GM12875 (cell line): ENCODE results near the gene VARS1.
A peak's percentile ranks its signal among the peaks of the same experiment; 100 is the strongest.
"Not testable (repeated sequence)": the region's sequence is repeated elsewhere in the genome, so short reads cannot be mapped to it uniquely, and the experiment has no call there.

Source experiments
- H3K4me3 ChIP-seq: one replicate; pipeline ENCODE4 v1.5.1; 2011; ENCODE audit warnings: low read depth, low read length, control low read depth
- TF ChIP-seq, protein P1 (sequence below): IDR thresholded peaks from 2 replicates; pipeline ENCODE4 v1.5.1; 2011; ENCODE audit warnings: low read depth, mild to moderate bottlenecking, control low read depth, inconsistent platforms, low read length, moderate library complexity, borderline replicate concordance; ENCODE audit not compliant: insufficient read depth

VARS1 gene

DNA sequence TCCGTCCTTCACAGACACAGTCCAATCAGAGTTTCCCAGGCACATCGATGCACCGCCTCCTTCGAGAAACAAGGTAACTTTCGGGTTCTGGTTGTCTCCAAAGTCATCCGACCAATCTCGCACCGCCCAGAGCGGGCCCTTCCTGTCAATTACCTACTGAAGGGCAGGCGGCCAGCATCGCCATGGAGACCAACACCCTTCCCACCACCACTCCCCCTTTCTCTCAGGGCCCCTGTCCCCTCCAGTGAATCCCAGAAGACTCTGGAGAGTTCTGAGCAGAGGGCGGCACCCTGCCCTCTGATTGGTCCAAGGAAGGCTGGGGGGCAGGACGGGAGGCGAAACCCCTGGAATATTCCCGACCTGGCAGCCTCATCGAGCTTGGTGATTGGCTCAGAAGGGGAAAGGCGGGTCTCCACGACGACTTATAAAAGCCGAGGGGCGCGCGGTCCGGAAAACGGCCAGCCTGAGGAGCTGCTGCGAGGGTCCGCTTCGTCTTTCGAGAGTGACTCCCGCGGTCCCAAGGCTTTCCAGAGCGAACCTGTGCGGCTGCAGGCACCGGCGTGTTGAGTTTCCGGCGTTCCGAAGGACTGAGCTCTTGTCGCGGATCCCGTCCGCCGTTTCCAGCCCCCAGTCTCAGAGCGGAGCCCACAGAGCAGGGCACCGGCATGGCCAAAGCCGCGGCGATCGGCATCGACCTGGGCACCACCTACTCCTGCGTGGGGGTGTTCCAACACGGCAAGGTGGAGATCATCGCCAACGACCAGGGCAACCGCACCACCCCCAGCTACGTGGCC is 31.9 kb upstream of the VARS1 start, which contains the start of gene HSPA1B:
HSPA1B (plus strand) TSS at position 453 of the 794 bp plus-strand sequence; CDS start at position 666, 213 bp downstream.
- peak within 1 kb of the TSS; percentile 53 for H3K4me3 ChIP-seq
- TF ChIP-seq, protein P1, sequence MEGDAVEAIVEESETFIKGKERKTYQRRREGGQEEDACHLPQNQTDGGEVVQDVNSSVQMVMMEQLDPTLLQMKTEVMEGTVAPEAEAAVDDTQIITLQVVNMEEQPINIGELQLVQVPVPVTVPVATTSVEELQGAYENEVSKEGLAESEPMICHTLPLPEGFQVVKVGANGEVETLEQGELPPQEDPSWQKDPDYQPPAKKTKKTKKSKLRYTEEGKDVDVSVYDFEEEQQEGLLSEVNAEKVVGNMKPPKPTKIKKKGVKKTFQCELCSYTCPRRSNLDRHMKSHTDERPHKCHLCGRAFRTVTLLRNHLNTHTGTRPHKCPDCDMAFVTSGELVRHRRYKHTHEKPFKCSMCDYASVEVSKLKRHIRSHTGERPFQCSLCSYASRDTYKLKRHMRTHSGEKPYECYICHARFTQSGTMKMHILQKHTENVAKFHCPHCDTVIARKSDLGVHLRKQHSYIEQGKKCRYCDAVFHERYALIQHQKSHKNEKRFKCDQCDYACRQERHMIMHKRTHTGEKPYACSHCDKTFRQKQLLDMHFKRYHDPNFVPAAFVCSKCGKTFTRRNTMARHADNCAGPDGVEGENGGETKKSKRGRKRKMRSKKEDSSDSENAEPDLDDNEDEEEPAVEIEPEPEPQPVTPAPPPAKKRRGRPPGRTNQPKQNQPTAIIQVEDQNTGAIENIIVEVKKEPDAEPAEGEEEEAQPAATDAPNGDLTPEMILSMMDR = no peak

DNA sequence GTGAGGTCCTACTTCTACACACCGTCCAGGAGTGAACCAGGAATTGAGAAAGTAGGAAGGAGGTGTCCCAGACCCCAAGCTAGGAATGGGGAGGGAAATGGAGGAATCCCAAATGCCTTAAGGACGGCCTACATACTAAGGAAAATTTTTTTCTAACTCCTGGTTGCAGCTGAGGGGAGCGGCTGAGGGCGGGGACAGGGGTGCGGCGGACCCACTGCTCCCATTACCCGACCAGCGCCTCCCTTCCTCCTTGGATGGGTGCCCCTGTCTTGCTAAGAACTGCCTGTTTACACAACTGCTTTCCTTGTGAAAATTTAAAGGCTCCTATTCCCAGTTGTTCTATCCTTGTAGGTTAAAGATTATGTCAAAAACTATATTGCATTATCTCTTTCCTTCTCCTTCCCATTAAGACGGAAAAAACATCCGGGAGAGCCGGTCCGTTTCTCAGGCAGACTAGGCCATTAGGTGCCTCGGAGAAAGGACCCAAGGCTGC is 31.3 kb upstream of the VARS1 start:
- TF ChIP-seq, protein P1 = no peak
- H3K4me3 ChIP-seq = peak overlapping the region; percentile 53

DNA sequence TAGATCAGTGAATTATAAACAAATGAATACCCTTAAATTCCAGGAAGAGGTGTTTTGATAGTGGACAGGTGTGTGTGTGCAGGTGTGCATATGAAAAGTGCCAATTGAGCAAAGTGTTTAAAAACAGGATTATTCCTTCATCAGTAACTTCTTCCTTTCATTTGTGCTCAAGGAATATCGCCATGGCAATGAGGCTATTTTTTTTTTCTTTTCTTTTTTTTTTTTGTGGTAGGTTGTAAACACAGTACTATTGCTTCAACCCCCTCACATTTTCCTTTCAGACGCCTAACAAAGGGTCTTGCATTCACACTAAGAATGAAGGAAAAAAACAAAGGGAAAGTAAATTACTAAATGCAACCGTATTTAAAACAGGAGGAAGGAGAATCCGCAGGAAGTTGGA is 30.0 kb upstream of the VARS1 start:
- TF ChIP-seq, protein P1 = no peak
- H3K4me3 ChIP-seq = no peak overlapping the region

DNA sequence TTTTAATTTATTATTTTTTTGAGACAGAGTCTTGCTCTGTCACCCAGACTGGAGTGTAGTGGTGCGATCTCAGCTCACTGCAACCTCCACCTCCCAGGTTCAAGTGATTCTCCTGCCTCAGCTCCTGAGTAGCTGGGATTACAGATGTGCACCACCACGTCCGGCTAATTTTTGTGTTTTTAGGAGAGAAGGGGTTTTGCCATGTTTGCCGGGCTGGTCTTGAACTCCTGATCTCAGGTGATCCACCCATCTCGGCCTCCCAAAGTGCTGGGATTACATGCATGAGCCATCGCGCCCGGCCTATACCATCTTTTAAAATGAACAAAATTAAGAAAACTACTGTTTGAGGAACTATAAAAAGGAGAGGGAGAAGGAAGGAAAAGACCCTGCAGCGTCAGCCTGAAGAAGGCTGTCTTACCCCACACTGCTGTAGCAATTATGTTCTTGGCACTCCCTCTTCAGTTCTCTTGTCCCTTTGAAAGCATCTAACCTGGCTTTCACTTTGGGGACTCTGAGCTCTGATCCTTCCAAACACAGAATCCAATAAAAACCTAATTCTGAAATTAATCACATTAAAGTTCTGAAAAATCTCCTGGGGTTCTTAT is 28.1 kb upstream of the VARS1 start:
- H3K4me3 ChIP-seq = not testable (repeated sequence)

DNA sequence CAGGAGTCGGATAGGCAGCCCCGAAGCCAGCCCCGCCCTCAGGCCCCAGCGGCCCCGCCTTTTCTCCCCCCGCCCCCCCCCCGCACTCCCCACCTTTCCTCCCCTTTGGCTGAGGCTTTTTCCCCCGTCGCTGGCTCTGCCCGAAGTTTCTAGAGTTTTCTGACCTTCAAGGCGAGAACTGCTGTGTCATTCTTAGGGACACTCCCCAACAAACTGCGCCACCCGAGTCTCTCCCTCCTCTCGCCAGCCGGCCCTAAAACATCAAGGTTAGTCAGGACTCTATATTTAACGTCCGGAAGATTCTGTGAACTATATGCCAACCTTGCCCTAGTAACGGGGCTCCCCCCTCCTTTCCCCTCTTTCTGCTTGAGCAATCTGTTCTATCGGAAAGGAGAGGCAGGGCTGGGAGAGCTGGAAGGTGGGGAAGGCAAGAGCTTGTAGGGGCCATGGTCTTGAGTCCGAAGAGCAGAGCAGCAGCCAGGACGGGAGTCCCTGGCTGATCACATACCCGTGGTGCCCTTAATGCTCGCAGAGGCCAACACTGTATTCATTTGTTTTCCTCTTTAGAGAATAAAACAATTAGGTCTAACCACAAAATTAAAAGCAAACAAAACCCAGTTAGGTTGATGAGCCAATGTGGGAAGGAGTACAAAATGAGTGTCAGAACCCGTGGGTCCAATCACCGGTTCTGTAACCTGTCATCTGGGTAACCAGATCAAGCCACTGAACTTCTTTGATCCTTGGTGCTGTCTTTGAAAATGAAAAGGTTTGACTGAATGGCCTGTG is 26.7 kb upstream of the VARS1 start:
- TF ChIP-seq, protein P1 = no peak
- peak overlapping the region; percentile 47 for H3K4me3 ChIP-seq

DNA sequence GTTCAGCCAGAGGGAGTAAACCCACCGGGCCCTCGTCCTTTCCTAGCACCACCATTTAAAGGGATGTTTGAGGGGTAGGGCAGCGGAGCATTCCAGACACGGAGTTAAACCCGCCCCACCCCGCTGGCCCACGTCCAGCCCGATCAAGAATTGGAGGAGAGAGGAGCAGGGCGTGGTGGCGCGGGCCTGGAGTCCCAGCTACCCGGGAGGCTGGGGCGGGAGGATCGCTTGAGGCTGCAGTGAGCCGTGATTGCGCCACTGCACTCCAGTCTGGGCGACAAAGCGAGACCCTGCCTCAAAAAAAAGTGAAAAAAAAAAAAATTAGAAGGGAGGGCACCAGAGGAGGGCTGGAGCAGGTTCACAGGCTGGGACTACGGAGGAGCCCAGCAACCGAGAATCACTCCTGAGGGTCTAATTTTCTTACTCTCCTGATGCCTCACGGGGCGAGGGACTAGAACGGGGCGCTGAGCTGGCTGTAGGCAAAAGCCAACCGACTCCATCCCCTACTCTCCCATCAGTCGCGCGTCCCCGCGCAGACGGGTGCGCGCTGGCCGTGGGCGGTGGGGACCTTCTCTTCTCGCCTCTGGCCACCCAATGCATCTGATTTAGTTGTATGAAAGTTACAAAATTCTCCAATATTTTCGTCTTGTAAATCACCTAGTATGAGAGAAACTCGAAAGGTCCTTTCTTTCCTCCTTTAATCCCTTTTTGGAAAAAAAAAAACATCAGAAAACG is 25.9 kb upstream of the VARS1 start:
- TF ChIP-seq, protein P1 = no peak
- H3K4me3 ChIP-seq = peak overlapping the region; percentile 44

DNA sequence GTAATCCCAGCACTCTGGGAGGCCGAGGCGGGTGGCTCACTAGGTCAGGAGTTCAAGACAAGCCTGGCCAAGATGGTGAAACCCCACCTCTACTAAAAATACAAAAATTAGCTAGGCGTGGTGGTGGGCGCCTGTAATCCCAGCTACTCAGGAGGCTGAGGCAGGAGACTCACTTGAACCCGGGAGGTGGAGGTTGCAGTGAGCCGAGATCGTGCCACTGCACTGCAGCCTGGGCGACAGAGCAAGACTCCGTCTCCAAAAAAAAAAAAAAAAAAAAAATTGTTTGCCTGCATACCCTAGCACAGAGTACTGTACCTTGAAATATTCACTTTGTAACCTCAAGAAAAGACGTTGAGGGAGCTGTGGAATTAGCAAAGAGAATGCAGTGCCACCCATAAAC is 24.8 kb upstream of the VARS1 start:
- not testable (repeated sequence) for H3K4me3 ChIP-seq
